OCI-LY7 (cell line): ENCODE results near the gene TBL1XR1. TPM values are rescaled to one million over a fixed set of nuclear protein-coding genes. Genes with fewer than 3 reads are reported as not detected.

Experiments used
- BruUV-seq: library from RNA; stranded (reverse); fragments of 400-500 nt; replicated peaks from 2 replicates; lab custom pipeline; 2021; lab: Mats Ljungman, UMichigan
- CTCF ChIA-PET: fragments of 300-600 bp; sonication (Branson Sonifier 250); formaldehyde crosslinking; loops from one replicate; lab custom pipeline; 2022; ENCODE audit warnings: antibody characterized with exemption; ENCODE audit not compliant: unreplicated experiment; lab: Charles Lee
- POLR2A ChIA-PET: fragments of 300-600 bp; sonication (Branson Sonifier 250); formaldehyde crosslinking; loops from one replicate; lab custom pipeline; 2022; ENCODE audit warnings: antibody characterized with exemption; lab: Charles Lee
- DNase-seq: peaks from one replicate; pipeline ENCODE4 v3.0.0-alpha.2; 2015; ENCODE audit warnings: low spot score
- H2AFZ ChIP-seq: fragments of 200-600 bp; sonication (generic), shearing (Covaris generic); 2 replicates; pipeline ENCODE4 v1.6.1; 2014; ENCODE audit warnings: mild to moderate bottlenecking, antibody characterized with exemption, low read length, moderate library complexity
- H3K27ac ChIP-seq: fragments of 200-600 bp; sonication (generic); 2 replicates; pipeline ENCODE4 v1.5.1; 2014; ENCODE audit warnings: mixed run types, low read depth, mild to moderate bottlenecking, moderate library complexity, low read length, inconsistent platforms; ENCODE audit not compliant: poor library complexity, severe bottlenecking
- H3K36me3 ChIP-seq: fragments of 200-600 bp; sonication (generic); 2 replicates; pipeline ENCODE4 v1.6.1; 2014; ENCODE audit warnings: mild to moderate bottlenecking, antibody characterized with exemption, low read length, moderate library complexity, mixed read lengths; ENCODE audit not compliant: insufficient read depth
- H3K4me1 ChIP-seq: fragments of 200-600 bp; sonication (generic); 2 replicates; pipeline ENCODE4 v1.5.1; 2014; ENCODE audit warnings: mild to moderate bottlenecking, low read length; ENCODE audit not compliant: insufficient read depth, poor library complexity, severe bottlenecking
- H3K4me2 ChIP-seq: fragments of 200-600 bp; sonication (generic); 2 replicates; pipeline ENCODE4 v1.6.1; 2014; ENCODE audit warnings: mild to moderate bottlenecking, low read length
- H3K4me3 ChIP-seq: fragments of 200-600 bp; sonication (generic); 2 replicates; pipeline ENCODE4 v1.5.1; 2014; ENCODE audit warnings: mild to moderate bottlenecking, low read depth, low read length; ENCODE audit not compliant: poor library complexity, severe bottlenecking
- H3K79me2 ChIP-seq: fragments of 200-600 bp; sonication (generic); 2 replicates; pipeline ENCODE4 v1.6.1; 2016; ENCODE audit warnings: low read depth, mild to moderate bottlenecking, low read length, moderate library complexity, mixed read lengths; ENCODE audit not compliant: insufficient read depth
- H3K9me2 ChIP-seq: fragments of 200-600 bp; sonication (generic); 2 replicates; pipeline ENCODE4 v1.6.1; 2016; ENCODE audit warnings: mild to moderate bottlenecking, low read length, mixed read lengths; ENCODE audit not compliant: insufficient read depth
- H3K9me3 ChIP-seq: fragments of 200-600 bp; sonication (generic); 2 replicates; pipeline ENCODE4 v1.6.1; 2014; ENCODE audit warnings: mild to moderate bottlenecking, mixed run types, low read length, mixed read lengths
- H4K20me1 ChIP-seq: fragments of 200-600 bp; sonication (generic); 2 replicates; pipeline ENCODE4 v1.6.1; 2014; ENCODE audit warnings: mild to moderate bottlenecking, antibody characterized with exemption, low read length, moderate library complexity, mixed read lengths; ENCODE audit not compliant: insufficient read depth
- CTCF ChIP-seq: fragments of 200-600 bp; sonication (generic); conservative IDR thresholded peaks from 2 replicates; pipeline ENCODE4 v1.5.1; 2014; ENCODE audit warnings: mild to moderate bottlenecking, antibody characterized with exemption, low read length, moderate library complexity, mixed read lengths
- EZH2phosphoT487 ChIP-seq: fragments of 200-600 bp; sonication (generic); IDR thresholded peaks from 2 replicates; pipeline ENCODE4 v1.6.1; 2018; ENCODE audit warnings: low read depth, borderline replicate concordance, mild to moderate bottlenecking, mixed run types, antibody characterized with exemption, low read length, moderate library complexity, mixed read lengths
- intact Hi-C: fragments of 100-400 bp; cut with micrococcal nuclease; formaldehyde crosslinking; loops from one replicate; pipeline ENCODE4 v1.10.0; 2022; ENCODE audit not compliant: unreplicated experiment
- total RNA-seq, 2 experiments: library from RNA; depleted of rRNA in 1 of 2; stranded (reverse); fragments of >200 nt in 1 of 2; shearing (Covaris generic) in 1 of 2; gene quantifications; 2 replicates each; pipeline ENCODE4 v1.2.3, GENCODE V29; 2014 to 2022

TBL1XR1 gene
- total RNA-seq, 2 experiments from 2014 or later, result 103 to 158 TPM

- H3K4me1 ChIP-seq, result no peaks in the 10 kb centered on the region
- TF ChIP-seq EZH2phosphoT487, result no peak
- no peak for TF ChIP-seq CTCF
- H3K9me2 ChIP-seq, result no peaks in the 10 kb centered on the region
- intact Hi-C loops, result no loop called here
- no peak overlapping the region for H3K4me2 ChIP-seq
- no peak overlapping the region for H2AFZ ChIP-seq
- ChIA-PET CTCF (interaction anchor here (1.1 kb wide), 1 partner anchor 15 kb away, joined by 3 read pairs; no protein-coding TSS in a partner anchor), POLR2A (interaction anchor here (0.5 to 2.0 kb wide), 3 partner anchors 17 to 49 kb away, joined by 6 to 7 read pairs (median 6); no protein-coding TSS in a partner anchor)
- no peaks in the 10 kb centered on the region for H3K9me3 ChIP-seq
- no peak for DNase-seq
- H3K27ac ChIP-seq, result no peak overlapping the region
- no peaks in the 10 kb centered on the region for H3K79me2 ChIP-seq
- no peak overlapping the region for H3K4me3 ChIP-seq
- no peaks in the 10 kb centered on the region for H4K20me1 ChIP-seq
- BruUV-seq, result no TSS peak
- H3K36me3 ChIP-seq, result no peaks in the 10 kb centered on the region
Observed at GRCh38 chr3:177211503-177212277, 14.4 kb upstream of the TBL1XR1 start.

GRCh38 chr3:177210744-177211502, 13.6 kb upstream of the TBL1XR1 start:
- no peak overlapping the region for H2AFZ ChIP-seq
- intact Hi-C loops, result no loop called here
- H4K20me1 ChIP-seq, result no peaks in the 10 kb centered on the region
- no peak overlapping the region for H3K4me2 ChIP-seq
- no peak overlapping the region for H3K27ac ChIP-seq
- CTCF ChIA-PET, result no interaction called here
- H3K4me3 ChIP-seq, result no peak overlapping the region
- BruUV-seq, result no TSS peak
- H3K4me1 ChIP-seq, result no peaks in the 10 kb centered on the region
- H3K36me3 ChIP-seq, result no peaks in the 10 kb centered on the region
- no peaks in the 10 kb centered on the region for H3K9me3 ChIP-seq
- H3K9me2 ChIP-seq, result no peaks in the 10 kb centered on the region
- TF ChIP-seq EZH2phosphoT487 (no peak), CTCF (no peak)
- POLR2A ChIA-PET, result interaction anchor here (0.6 to 2.0 kb wide), 3 partner anchors 49 to 1614 kb away, joined by 3 to 6 read pairs (median 3); no protein-coding TSS in a partner anchor
- H3K79me2 ChIP-seq, result no peaks in the 10 kb centered on the region
- DNase-seq, result no peak
